ENCODE results near the gene ZNF555.
"Not testable (repeated sequence)": the region's sequence is repeated elsewhere in the genome, so short reads cannot be mapped to it uniquely, and the experiment has no call there.

The ZNF555 gene

DNA sequence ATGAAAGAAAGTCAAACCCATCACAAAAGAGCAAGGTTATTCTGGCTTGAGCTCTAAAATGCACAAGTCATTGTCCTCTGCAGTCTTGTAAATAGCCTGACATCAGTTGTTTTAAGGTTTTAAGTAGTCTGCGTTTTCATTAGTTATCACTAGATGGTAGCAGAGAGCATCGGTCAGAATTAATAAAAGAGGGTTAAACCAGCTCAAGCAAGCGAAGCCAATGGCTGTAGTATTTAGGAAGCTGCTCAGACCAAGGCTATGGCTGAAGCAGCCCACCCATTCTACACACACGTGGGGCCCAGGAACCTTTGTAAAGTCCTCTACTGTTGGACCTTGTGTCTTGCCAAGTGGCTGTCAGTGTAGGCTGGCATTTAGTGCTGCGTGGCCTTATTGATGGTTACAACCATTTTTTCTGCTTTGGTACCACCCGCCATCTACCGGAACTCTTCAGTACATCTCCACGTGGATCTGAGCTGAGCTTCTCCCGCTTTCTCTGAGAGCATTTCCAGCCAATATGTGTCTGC, 46.2 kb downstream of the ZNF555 start:
- peak; percentile 80 for DNase-seq (ENCODE audit: low read depth)
- no peak overlapping the region for H3K4me3 ChIP-seq (ENCODE audit: low read depth, low read length)
- TF ChIP-seq, protein P1, sequence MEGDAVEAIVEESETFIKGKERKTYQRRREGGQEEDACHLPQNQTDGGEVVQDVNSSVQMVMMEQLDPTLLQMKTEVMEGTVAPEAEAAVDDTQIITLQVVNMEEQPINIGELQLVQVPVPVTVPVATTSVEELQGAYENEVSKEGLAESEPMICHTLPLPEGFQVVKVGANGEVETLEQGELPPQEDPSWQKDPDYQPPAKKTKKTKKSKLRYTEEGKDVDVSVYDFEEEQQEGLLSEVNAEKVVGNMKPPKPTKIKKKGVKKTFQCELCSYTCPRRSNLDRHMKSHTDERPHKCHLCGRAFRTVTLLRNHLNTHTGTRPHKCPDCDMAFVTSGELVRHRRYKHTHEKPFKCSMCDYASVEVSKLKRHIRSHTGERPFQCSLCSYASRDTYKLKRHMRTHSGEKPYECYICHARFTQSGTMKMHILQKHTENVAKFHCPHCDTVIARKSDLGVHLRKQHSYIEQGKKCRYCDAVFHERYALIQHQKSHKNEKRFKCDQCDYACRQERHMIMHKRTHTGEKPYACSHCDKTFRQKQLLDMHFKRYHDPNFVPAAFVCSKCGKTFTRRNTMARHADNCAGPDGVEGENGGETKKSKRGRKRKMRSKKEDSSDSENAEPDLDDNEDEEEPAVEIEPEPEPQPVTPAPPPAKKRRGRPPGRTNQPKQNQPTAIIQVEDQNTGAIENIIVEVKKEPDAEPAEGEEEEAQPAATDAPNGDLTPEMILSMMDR (IDR thresholded peaks at IDR 0.05; ENCODE audit: insufficient read depth, low read depth, low read length, missing control alignments) = peak; percentile 60

DNA sequence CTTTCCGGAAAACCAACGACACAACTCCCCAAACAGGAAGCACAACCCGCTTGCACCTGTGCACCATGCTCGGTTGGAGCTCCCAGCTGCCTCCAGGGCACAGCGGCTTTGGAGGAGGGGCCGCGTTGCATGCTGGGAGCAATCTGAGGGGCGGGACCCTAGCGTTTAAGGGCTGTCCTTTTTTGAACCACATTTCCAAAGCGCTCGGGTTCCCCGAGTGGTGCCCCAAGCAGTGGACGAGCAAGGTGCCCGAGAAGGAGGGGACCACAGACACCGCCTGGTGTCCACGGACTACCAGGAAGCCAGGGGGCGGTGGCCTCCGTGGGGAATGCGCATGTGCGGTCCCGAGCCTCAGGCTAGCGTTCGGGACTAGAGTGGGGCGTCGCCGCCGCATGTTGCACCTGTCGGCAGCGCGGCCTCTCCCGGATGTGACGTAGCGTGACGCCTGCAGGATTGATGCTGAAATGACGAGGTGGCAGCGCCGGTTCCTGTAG, 47.5 kb downstream of the ZNF555 start:
- TF ChIP-seq, protein P1 (IDR thresholded peaks at IDR 0.05; ENCODE audit: insufficient read depth, low read depth, low read length, missing control alignments) = no peak
- DNase-seq (ENCODE audit: low read depth) = peak; percentile 83
- peak overlapping the region; percentile 48 for H3K4me3 ChIP-seq (ENCODE audit: low read depth, low read length)

DNA sequence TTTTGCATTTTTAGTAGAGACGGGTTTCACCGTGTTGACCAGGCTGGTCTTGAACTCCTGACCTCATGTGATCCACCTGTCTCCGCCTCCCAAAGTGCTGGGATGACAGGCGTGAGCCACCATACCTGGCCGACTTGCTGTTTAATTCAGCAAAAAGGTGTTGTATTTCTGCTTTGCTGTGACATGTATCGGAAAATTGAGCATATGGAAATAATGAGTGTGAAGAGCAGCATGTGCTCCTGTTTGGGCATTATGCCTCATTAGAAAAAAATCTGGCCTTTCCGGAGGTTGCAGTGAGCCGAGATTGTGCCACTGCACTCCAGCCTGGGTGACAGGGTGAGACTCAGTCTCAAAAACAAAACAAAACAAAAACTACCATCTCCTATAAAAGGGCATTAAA, 49.3 kb downstream of the ZNF555 start:
- H3K4me3 ChIP-seq (ENCODE audit: low read depth, low read length); DNase-seq (ENCODE audit: low read depth): not testable (repeated sequence)

DNA sequence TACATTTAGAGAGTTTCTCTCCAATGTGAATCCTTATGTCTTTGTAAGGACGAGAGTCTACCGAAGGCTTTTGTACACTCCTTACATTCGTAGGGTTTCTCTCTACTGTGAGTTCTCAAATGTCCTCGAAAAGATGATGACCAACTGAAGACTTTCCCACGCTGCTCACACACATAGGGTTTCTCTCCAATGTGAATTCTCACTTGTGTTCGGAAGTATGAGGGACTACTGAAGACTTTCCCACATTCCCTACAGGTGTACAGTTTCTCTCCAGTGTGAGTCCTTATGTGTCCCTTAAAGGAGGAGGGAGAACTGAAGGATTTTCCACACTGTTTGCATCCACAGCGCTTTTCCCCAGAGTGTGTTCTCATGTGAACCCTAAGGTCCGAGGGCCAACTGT, 55.4 kb downstream of the ZNF555 start:
- DNase-seq (ENCODE audit: low read depth) = no peak
- H3K4me3 ChIP-seq (ENCODE audit: low read depth, low read length) = no peak overlapping the region
- TF ChIP-seq, protein P1 (IDR thresholded peaks at IDR 0.05; ENCODE audit: insufficient read depth, low read depth, low read length, missing control alignments) = no peak

DNA sequence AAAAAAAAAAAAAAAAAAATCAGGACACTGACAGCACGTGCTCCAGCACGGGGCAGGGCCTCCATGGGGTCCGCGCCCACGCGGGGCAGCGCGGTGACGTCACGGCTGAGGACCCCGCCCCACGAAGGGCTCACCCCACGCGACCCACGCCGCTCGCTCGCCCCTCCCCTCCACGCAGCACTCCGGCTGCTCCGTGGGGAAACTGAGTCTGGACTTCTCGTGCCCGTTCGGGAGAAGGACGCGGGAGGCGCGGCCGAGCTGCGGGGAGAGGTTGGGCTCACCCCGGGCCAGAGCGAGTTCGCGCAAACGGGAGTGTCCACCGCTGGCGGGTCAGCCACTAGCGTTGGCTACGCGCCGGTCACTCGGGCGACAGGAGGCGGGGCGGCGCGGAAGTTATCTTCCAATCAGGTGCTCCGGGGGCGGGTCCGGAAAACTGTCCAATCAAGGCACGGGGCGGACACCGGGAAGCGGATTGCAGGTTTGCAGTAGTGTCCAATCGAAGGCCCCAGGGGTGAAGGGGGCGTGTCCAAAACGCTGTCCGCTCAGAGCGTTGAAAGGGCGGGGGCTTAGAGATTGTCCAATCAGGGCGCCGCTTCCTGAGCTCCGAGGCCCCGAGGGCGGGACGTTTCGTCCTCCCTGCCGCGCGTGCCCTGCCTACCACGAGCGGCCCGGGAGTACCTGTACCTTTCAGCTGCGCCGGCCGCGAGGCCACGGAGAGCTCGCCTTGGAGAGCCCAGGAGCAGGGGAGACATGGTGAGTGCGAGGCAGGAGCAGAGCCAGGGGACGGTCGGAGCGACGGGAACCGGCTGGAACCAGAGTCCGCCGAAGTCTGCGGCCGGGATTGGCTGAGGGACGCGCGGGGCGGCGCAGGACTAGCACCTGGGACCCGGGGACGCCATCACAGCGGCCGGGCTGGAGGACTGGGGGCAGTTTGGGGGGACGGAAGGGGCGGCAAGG, 59.3 kb downstream of the ZNF555 start, which contains the start of gene ZNF57:
Gene ZNF57, plus strand, starts transcription at position 633 of the 957 bp plus-strand sequence. Its CDS starts 118 bp downstream, at position 751.
- TF ChIP-seq, protein P1 (IDR thresholded peaks at IDR 0.05; ENCODE audit: insufficient read depth, low read depth, low read length, missing control alignments) = no peak
- H3K4me3 ChIP-seq (ENCODE audit: low read depth, low read length) = peak within 1 kb of the TSS; percentile 95
- DNase-seq (ENCODE audit: low read depth) = peak; percentile 99

DNA sequence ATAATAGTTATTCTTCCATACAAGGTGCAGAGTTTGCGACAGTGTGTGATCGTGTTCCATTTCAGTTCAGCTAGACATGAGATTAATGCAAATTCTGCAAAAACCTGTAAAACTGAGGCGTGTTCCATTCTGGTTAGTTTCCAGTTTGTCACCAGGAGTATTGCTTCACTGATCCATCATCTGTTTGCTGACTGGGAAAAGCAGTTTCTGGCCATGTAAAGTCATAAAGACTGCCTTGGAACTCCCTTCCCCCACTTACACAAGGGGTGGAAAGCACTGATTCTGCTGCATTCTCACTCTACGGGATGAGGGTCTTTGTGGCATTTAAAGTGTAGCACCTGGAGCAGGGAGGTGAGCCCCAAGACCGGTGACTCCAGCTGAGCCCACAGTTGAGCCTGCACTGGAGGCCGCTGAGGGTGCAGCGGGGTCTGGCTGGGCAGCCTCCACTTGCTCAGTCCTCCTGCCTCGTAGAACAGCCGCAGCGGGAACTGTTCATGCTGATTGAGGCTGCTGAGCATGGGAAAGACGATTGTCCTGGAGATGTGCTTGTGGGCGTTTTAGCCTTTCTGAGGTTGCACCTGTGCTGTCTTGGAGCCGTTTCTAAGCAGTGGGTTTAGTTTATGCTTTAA, 61.4 kb downstream of the ZNF555 start:
- no peak for DNase-seq (ENCODE audit: low read depth)
- H3K4me3 ChIP-seq (ENCODE audit: low read depth, low read length) = no peak overlapping the region
- TF ChIP-seq, protein P1 (IDR thresholded peaks at IDR 0.05; ENCODE audit: insufficient read depth, low read depth, low read length, missing control alignments) = no peak

DNA sequence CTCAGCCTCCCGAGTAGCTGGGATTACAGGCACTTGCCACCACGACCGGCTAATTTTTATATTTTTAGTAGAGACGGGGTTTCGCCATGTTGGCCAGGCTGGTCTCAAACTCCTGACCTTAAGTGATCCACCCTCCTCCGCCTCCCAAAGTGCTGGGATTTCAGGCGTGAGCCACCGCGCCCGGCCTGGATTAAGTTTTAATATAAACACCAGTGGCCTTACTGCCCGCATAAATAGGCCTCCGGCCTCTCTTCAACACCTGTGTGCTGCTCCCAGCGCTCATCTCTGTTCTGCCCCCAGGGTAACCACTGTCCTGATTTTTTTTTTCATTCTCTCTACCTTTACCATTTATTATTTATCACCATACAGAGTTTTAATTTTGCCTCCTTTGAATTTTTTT, 62.1 kb downstream of the ZNF555 start:
- not testable (repeated sequence) for DNase-seq (ENCODE audit: low read depth); H3K4me3 ChIP-seq (ENCODE audit: low read depth, low read length)
